GM18517 (cell line): ENCODE data around the gene CTNNA1.
"Not testable (repeated sequence)": the region's sequence is repeated elsewhere in the genome, so short reads cannot be mapped to it uniquely, and the experiment has no call there.

Experiments
- ATAC-seq: cut with Tn5 transposase; IDR thresholded peaks from one replicate; pipeline ENCODE4 v1.9.1; 2021; ENCODE audit warnings: mild to moderate bottlenecking, moderate library complexity; ENCODE audit not compliant: unreplicated experiment

CTNNA1 gene

DNA sequence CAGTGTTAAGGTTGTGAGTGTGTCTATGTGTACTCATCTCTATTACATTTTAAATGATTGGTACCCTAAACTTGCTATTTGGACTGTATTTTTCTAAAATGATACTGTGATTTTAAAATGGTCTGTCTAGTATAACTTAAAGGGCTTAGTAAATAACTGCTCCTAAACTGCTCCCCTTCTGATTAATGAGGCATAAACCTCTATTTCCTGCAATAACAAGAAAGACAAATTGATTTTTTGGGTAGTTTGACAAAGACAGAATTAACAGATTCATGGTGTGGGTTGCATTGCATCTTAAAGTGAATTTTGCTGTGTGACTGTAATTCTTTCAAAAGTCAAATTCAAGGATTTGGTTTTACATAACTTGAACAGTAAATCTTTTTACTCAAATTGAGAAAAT lies 130.0 kb downstream of the CTNNA1 start:
- ATAC-seq = no peak

- ATAC-seq = no peak
Observed at GRCh38 chr5:138884094-138884493, 130.9 kb downstream of the CTNNA1 start.

DNA sequence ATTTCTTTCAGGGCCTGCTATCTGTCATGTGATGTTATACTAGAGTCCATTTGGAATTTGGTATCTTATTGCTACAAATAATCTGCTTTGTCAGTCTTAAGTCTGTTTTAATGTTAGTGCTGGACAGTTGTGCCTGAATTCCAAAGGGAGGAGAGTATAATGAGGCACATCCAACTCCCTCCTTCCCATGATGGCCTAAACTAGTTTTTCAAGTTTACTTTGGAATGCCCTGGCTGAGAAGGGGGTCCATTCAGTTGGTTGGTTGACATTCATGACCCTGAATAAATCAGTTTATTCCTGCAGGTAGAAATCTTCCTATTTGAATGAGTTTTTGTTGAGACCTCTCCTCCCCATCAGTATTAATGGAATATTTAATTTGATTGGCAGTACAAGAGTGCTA lies 131.3 kb downstream of the CTNNA1 start:
- ATAC-seq = no peak

- ATAC-seq = no peak
Observed at GRCh38 chr5:138889994-138890393, 136.8 kb downstream of the CTNNA1 start.

DNA sequence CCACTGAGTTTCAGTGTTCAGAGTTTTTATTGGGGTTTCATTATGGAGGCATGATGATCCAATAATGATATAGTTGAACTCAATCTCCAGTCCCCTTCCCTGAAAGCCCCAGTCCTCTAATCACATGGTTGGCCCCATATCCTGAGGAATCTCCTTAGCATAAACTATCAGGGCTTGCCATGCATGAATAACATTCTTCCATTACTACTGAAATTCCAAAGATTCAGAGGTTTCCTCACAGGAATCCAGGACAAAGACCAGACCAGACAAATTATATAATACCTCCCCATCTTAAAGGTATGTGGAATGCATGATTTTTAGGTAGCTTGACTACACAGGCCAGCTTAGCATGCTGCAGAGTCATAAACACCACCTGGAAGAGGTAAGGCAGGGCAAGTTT lies 137.4 kb downstream of the CTNNA1 start:
- no peak for ATAC-seq

DNA sequence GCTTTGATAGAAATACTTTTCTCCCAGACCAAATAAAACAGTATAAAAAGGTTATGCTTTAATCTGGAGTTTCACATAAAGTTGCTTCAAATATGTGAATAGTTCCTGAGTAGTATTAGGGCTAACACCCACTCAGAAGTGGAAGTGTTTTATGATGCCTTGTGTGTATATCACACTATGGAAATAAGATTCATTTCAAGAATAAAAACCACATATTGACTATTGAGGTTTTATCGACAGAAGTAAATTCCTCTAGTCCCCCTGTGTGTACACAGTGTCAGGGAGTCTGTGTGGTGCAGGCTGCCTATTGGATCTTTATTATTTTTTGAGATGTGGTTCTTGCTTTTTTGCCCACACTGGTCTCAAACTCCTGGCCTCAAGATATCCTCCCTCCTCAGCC lies 142.7 kb downstream of the CTNNA1 start:
- ATAC-seq = no peak

GRCh38 chr5:138898299-138898698 lies 145.1 kb downstream of the CTNNA1 start:
- no peak for ATAC-seq

DNA sequence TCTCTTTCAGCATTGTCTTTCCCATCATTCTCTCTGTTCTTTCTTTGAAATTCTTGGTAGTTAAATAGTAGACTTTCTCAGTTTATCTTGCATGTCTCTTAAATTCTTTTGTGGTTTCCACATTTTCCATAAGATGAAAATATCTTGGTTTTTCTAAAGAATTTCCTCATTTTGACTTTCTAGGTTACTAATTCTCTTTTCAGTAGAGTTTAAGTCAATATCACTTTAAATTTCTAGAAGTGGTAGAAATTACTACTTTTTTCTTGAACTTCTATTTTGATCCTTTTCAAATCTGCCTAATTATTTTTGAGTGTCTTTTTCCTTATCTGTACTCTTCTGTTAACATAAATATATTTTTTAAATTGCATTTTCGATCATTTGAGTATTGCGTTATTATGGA lies 145.5 kb downstream of the CTNNA1 start:
- ATAC-seq = no peak

GRCh38 chr5:138900281-138900965 lies 147.2 kb downstream of the CTNNA1 start:
- ATAC-seq = no peak

GRCh38 chr5:138901716-138902115 lies 148.5 kb downstream of the CTNNA1 start:
- no peak for ATAC-seq

DNA sequence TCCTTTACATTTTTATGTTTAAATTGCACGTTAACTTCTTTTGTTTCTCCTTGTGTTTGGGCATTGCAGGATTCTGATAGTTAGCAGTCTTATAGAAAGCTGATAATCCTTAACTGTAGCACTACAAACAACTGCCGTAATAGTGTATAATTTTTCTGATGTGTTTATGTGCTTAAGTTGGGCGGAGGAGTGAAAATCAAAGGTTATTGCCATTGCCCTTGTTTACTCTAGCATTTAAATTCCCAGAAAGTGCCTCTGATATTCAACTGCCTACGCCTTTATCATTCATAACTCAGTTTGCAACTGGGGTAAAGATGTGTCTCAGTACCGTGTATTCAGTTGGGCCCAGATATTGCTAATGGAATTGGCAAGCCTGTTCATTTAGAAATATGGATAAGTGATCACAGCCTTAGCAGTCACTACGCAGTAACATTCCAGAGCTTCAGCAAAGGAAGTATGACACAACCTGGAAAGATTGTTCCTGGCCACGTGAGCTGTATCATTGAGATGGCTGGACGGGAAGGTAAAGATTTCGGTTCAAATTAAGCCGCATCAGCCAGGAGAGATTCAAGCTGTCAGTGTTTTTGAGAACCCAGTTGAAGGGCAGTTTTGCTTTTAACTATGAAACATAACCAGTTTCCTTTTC lies 150.0 kb downstream of the CTNNA1 start:
- ATAC-seq = no peak

DNA sequence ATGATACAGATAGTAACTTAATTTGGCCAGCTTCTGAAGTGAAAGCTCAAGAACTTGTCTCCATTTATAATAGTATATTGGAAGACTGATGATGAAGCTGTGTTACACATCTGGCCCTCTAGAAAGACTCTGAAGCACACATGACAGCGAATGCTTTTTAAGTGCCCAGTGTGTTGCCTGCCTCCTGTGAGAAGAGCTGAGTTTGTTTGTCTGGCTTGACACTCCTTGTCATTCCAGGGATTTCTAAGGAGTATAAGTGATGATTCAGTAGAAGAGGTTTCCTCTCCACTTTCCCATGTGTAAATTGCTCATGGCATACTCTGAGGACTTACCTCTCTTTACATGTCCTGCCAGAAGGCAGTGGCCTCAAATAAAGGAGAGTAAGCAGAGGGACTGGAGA lies 152.3 kb downstream of the CTNNA1 start:
- no peak for ATAC-seq

DNA sequence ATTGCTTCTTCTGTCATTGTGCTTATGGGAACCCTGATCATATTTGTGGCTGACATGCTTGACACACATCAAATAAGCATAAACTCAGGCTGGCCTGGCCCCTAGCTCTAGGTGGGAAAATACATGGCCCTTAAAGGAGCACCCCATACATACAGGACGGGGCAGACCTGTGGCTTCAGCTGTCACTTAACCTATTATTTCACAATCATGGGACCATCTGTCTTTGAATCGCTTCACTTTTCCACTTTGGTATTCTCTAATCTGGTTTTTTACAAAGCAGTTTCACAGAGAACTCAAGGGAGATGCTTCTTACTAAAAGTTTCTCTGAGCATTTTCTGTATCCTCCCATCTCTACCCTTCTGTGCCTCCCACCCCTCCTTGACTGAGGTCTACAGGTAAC lies 156.5 kb downstream of the CTNNA1 start:
- ATAC-seq = no peak

GRCh38 chr5:138910546-138911185 lies 157.4 kb downstream of the CTNNA1 start:
- ATAC-seq = no peak

DNA sequence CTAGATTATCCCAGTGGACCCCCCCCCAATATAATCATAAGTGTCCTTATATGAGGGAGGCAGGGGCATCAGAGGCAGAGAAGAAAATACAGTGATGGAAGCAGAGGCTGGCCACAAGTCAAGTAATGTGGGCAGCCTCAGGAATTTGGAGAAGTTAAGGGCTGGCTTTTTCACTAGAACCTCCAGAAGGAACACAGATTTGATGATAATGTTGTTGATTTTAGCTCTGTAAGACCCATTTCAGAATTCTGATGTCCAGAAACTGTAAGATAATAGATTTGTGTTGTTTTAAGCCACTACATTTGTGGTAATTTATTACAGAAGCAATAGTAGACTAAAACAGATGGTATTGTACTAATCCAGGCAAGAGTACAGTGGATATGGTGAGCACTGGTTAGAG lies 158.2 kb downstream of the CTNNA1 start:
- no peak for ATAC-seq

DNA sequence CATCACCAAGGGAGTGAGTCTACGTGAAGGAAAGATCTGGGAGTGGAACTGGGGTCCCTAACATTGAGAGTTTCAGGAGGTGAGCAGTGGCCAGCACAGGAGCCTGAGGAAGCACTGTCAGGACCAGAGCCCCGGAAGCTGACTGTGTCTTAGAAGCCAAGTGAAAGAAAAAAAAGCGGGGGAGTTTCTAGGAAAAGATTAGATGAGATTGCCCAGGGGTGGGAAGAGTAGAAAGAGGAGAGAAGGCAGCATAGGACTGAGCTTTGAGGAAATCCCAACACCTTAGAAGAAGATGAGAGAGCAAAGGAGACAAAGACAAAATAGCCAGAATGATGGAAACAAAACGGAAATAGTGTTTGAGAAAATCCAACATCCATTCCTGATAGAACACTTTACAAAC lies 158.9 kb downstream of the CTNNA1 start:
- no peak for ATAC-seq

DNA sequence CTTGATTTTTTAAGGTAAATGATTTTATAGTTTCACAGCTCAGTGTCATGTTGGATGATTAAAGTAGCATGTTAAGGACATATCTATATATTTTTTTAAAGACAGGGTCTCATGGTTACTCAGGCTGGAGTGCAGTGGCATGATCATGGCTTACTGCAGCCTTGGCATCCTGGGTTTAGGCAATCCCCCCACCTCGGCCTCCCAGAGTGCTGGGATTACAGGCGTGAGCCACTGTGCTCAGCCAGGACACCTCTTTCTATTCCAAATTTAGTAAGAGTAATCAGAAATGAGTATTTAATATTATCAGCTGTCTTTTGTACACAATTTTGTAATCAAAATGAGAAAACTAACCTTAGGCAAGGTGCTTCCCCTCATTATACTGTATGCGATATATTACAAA lies 160.5 kb downstream of the CTNNA1 start:
- no peak for ATAC-seq

GRCh38 chr5:138914338-138914737 lies 161.1 kb downstream of the CTNNA1 start:
- ATAC-seq = no peak

DNA sequence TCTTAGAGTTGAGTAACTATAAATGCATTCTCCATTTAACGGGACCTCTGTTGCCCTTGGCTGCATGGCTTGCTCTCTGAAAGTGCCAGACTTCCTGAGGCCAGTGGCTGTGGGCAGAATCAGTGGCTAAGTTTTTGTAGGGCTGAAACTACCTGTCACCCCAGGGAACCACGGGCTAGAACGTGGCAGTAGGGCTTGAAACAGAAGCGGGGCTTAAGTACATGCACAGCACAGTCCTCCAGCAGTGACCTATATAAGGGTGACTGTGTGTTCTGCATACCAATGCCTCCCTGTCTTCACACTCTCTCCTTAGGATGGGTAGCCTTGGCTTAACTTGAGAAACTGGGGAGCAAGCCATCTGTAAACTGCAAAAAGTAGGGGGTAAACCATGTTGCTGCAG lies 165.5 kb downstream of the CTNNA1 start:
- no peak for ATAC-seq

DNA sequence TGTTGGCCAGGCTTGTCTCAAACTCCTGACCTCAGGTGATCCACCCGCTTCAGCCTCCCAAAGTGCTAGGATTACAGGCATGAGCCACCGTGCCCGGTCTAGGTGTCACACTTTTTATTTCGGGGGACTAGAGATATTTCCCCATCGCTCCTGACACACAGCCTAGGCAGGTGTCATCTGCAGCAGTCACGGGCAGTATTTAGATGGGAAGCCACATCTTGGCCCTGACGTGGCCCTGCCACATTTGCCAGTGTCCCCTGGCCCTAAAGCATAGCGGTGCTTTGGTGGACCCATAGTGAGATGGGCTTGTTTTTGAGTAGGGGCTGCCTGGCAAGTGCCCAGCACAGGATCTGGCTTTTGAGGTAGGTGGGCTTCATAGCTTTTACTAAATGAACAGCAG lies 167.0 kb downstream of the CTNNA1 start:
- ATAC-seq = no peak

- ATAC-seq = not testable (repeated sequence)
Observed at GRCh38 chr5:138921362-138921761, 168.1 kb downstream of the CTNNA1 start.

GRCh38 chr5:138922494-138922893 lies 169.3 kb downstream of the CTNNA1 start:
- no peak for ATAC-seq
